Nephron (organoid): Measurements from ENCODE around the gene STK11.

Experiments used
- H3K27ac Mint-ChIP-seq, 3 experiments: 2 replicates each; pipeline ENCODE4 v1.8.0; 2020; ENCODE audit warnings: mixed read lengths in 3 of 3, mild to moderate bottlenecking in 2 of 3, moderate library complexity in 1 of 3
- H3K27me3 Mint-ChIP-seq: 2 replicates; pipeline ENCODE4 v1.8.0; 2021; ENCODE audit warnings: low read depth, mild to moderate bottlenecking, moderate library complexity, mixed read lengths
- H3K36me3 Mint-ChIP-seq: 2 replicates; pipeline ENCODE4 v1.8.0; 2020; ENCODE audit warnings: low read depth, mixed read lengths
- H3K4me1 Mint-ChIP-seq: 2 replicates; pipeline ENCODE4 v1.8.0; 2020; ENCODE audit warnings: mixed read lengths
- H3K4me3 Mint-ChIP-seq, 3 experiments: 2 replicates each; pipeline ENCODE4 v1.8.0; 2020; ENCODE audit warnings: mild to moderate bottlenecking in 3 of 3, mixed read lengths in 3 of 3, moderate library complexity in 2 of 3
- H3K9me3 Mint-ChIP-seq: 2 replicates; pipeline ENCODE4 v1.8.0; 2020; ENCODE audit warnings: mixed read lengths
- TF ChIP-seq, protein P1 (sequence below), 3 experiments: fragments of 200-600 bp; sonication (generic); IDR thresholded peaks; one replicate each; pipeline ENCODE4 v1.5.0; 2021; ENCODE audit warnings: antibody characterized with exemption in 3 of 3; ENCODE audit not compliant: unreplicated experiment in 3 of 3

The STK11 gene

DNA sequence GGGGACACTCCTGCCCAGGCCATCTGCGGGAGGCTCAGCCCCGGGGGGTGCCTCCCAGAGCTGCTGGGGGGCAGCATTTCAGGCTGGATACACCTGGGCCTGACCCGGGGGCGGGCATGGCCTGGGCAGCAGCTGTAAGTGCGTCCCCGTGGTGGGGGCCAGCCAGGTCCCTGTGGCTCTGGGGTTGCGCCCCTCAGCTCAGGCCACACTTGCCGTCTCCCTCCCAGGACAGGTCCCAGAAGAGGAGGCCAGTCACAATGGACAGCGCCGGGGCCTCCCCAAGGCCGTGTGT lies 20.6 kb downstream of the STK11 start:
- Mint-ChIP-seq H3K27me3 (no peaks in the 10 kb centered on the region), H3K36me3 (peaks cover 4% of the 10 kb centered on the region), H3K4me1 (no peaks in the 10 kb centered on the region), H3K9me3 (no peaks in the 10 kb centered on the region), H3K27ac (no peak overlapping the region), H3K4me3 (no peak overlapping the region)
- TF ChIP-seq, protein P1, sequence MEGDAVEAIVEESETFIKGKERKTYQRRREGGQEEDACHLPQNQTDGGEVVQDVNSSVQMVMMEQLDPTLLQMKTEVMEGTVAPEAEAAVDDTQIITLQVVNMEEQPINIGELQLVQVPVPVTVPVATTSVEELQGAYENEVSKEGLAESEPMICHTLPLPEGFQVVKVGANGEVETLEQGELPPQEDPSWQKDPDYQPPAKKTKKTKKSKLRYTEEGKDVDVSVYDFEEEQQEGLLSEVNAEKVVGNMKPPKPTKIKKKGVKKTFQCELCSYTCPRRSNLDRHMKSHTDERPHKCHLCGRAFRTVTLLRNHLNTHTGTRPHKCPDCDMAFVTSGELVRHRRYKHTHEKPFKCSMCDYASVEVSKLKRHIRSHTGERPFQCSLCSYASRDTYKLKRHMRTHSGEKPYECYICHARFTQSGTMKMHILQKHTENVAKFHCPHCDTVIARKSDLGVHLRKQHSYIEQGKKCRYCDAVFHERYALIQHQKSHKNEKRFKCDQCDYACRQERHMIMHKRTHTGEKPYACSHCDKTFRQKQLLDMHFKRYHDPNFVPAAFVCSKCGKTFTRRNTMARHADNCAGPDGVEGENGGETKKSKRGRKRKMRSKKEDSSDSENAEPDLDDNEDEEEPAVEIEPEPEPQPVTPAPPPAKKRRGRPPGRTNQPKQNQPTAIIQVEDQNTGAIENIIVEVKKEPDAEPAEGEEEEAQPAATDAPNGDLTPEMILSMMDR (IDR thresholded peaks at IDR 0.05; ENCODE audit: unreplicated experiment in 3 of 3) = no peak

DNA sequence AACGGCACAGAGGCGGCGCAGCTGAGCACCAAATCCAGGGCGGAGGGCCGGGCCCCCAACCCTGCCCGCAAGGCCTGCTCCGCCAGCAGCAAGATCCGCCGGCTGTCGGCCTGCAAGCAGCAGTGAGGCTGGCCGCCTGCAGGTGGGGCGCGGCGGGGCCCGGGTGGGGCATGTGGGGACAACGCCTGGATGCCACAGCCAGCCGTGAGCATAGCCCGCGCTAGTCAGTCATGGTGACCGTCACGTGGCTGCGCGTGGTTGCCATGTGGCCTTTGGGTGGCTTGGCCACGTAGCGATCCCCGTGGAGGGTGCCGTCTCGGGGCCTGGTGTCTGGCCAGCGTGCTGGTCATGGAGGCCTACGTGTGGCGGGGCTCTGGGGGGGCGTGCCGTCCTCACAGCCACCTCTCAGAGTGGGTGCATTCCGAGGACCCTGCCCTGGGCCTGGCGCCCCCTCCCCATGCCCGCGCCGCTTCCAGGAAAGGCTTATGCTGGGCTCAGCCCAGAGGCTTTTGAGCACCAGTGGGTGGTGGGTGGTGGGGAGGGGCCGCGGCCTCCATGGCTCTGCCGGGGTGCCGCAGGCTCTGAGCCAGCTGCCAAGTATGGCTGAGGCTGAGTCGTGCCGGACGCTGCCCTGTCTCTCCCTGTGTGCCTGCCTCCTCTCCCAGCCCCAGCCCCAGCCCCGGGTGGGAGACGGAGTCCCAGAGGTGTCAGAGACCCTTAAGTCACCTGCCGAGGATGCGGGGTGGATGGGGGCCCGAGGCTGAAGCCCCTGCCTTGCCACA lies 21.1 kb downstream of the STK11 start:
- TF ChIP-seq, protein P1 (IDR thresholded peaks at IDR 0.05; ENCODE audit: unreplicated experiment in 3 of 3) = no peak
- Mint-ChIP-seq H3K4me3 (no peak overlapping the region), H3K4me1 (peaks cover 2% of the 10 kb centered on the region), H3K27ac (no peak overlapping the region), H3K9me3 (no peaks in the 10 kb centered on the region), H3K36me3 (peaks cover 4% of the 10 kb centered on the region), H3K27me3 (no peaks in the 10 kb centered on the region)

DNA sequence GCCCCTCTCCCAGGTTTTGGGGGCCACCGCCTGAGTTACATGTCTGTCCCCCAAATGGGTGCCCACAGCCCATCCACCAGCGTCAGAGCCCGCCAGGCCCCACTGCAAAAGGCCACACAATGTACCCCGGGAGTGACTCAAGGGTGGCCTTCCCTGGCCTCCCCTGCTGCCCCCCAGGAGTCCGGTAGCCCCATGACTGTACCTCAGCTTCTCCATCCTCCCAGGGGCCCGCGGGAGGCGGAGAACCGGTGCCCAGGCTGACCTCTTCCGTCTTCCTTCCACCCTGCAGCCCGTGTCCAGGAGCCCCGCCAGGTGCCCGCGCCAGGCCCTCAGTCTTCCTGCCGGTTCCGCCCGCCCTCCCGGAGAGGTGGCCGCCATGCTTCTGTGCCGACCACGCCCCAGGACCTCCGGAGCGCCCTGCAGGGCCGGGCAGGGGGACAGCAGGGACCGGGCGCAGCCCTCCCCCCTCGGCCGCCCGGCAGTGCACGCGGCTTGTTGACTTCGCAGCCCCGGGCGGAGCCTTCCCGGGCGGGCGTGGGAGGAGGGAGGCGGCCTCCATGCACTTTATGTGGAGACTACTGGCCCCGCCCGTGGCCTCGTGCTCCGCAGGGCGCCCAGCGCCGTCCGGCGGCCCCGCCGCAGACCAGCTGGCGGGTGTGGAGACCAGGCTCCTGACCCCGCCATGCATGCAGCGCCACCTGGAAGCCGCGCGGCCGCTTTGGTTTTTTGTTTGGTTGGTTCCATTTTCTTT lies 21.9 kb downstream of the STK11 start:
- Mint-ChIP-seq H3K36me3 (peaks cover 4% of the 10 kb centered on the region), H3K27ac (no peak overlapping the region), H3K4me3 (no peak overlapping the region), H3K9me3 (no peaks in the 10 kb centered on the region), H3K27me3 (no peaks in the 10 kb centered on the region), H3K4me1 (peaks cover 10% of the 10 kb centered on the region)
- TF ChIP-seq, protein P1 (IDR thresholded peaks at IDR 0.05; ENCODE audit: unreplicated experiment in 3 of 3) = no peak

DNA sequence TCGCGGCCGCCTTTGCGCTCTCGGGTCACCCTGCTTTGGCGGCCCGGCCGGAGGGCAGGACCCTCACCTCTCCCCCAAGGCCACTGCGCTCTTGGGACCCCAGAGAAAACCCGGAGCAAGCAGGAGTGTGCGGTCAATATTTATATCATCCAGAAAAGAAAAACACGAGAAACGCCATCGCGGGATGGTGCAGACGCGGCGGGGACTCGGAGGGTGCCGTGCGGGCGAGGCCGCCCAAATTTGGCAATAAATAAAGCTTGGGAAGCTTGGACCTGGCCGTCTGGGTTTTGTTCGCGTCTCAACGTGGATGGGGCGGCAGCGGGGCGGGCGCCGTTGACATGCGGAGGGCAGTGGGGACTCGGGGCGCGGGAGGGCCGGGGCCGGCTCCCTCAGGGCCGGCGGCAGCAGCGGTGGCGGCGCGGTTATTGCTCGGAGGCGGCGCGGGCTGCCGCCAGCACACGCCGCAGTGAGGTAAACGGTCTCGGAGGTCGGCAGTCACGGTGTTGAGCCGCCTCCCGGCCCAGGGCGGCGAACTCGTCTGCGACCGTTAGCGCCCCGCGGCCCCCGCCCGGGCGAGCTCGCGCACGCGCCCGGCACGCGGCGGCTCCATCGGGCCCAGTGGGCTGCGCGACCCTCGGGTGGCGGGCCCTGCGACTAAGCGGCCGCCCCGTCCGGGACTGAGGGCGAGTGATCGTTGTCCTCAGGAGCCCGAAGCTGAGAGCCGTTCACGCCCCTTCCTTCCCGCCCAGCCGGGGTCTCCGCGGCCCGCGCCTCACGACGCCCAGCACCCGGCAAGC lies 22.8 kb downstream of the STK11 start:
- H3K27ac Mint-ChIP-seq = no peak overlapping the region
- TF ChIP-seq, protein P1 (IDR thresholded peaks at IDR 0.05; ENCODE audit: unreplicated experiment in 3 of 3) = no peak
- peaks cover 4% of the 10 kb centered on the region for H3K36me3 Mint-ChIP-seq
- no peak overlapping the region for H3K4me3 Mint-ChIP-seq
- no peaks in the 10 kb centered on the region for H3K9me3 Mint-ChIP-seq
- peaks cover 13% of the 10 kb centered on the region for H3K4me1 Mint-ChIP-seq
- H3K27me3 Mint-ChIP-seq = no peaks in the 10 kb centered on the region

DNA sequence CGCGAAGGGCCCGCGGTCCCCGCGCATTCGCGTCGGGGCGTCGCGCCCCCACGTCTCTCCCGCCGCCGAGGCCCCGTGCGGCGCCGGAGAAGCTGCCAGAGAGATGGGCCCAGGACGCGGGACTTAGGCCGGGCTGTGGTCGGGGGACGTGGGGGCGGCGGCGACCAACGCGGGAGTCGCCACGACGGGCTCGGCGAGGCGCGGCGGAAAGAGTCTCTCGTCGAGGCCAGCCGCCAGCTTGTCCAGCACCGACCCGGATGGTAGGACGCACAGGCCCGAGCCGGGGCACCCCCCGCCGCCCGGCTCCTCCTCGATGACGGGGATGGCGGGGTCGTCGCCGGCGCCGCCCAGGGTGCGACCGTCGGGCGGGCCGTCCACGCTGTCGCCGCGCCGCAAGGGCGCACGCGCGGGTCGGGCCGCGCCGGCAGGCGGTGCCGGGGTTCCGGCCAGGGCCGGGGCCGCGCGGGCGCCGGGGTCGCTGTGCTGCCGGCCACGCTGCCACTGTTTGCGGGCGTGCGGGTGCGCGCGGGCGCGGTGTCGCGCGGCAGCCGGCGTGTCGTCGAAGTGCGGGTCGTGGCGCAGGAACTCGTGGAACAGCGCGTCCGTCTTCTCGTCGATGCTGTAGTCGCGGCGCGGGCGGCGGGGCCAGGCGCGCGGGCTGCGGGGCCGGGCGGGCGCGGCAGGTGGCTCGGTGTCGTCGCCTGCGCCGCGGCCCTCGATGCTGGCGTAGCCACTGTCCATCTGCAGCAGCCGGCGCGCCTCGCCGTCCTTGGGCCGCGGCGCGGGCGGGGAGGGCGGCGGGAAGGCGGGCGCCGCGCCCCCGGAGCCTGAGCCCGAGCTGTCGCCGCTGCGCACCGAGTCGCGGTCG lies 23.7 kb downstream of the STK11 start:
- Mint-ChIP-seq H3K9me3 (no peaks in the 10 kb centered on the region), H3K27ac (no peak overlapping the region), H3K4me1 (peaks cover 13% of the 10 kb centered on the region), H3K4me3 (no peak overlapping the region), H3K27me3 (no peaks in the 10 kb centered on the region), H3K36me3 (peaks cover 4% of the 10 kb centered on the region)
- TF ChIP-seq, protein P1 (IDR thresholded peaks at IDR 0.05; ENCODE audit: unreplicated experiment in 3 of 3) = no peak
